GM12801 (cell line): Measurements from ENCODE around the gene RPL22.

ENCODE experiments used
- TF ChIP-seq, protein P1 (sequence below): IDR thresholded peaks from one replicate; pipeline ENCODE4 v1.5.1; 2011; ENCODE audit warnings: control low read depth; ENCODE audit not compliant: insufficient read length; ENCODE audit errors: extremely low read depth

Gene RPL22

DNA sequence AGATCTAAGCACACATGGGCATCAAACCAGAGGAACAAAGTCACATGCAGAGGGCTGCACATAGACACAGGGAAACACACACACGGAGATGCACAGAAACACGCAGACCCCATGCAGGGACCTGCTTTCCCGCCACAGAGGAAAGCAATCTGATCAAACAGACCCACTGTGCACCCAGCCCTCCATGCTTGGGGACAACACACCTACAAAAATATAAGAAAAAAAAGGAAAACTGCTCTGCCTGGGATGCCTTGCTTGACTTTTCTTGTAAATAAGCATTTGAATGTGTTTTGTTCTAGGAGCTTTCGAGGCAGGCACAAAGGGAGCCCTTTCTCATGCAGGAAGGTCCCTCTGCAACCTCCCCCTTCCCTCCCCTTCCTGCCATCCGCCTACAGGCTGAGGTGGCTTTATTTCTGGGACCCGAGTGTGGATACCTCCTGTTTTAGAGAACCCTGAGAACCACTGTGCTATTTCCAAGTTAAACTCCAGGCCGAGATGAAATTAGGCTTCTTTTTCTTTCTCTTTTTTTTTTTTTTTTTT lies 39.9 kb upstream of the RPL22 start:
- TF ChIP-seq, protein P1, sequence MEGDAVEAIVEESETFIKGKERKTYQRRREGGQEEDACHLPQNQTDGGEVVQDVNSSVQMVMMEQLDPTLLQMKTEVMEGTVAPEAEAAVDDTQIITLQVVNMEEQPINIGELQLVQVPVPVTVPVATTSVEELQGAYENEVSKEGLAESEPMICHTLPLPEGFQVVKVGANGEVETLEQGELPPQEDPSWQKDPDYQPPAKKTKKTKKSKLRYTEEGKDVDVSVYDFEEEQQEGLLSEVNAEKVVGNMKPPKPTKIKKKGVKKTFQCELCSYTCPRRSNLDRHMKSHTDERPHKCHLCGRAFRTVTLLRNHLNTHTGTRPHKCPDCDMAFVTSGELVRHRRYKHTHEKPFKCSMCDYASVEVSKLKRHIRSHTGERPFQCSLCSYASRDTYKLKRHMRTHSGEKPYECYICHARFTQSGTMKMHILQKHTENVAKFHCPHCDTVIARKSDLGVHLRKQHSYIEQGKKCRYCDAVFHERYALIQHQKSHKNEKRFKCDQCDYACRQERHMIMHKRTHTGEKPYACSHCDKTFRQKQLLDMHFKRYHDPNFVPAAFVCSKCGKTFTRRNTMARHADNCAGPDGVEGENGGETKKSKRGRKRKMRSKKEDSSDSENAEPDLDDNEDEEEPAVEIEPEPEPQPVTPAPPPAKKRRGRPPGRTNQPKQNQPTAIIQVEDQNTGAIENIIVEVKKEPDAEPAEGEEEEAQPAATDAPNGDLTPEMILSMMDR = no peak

DNA sequence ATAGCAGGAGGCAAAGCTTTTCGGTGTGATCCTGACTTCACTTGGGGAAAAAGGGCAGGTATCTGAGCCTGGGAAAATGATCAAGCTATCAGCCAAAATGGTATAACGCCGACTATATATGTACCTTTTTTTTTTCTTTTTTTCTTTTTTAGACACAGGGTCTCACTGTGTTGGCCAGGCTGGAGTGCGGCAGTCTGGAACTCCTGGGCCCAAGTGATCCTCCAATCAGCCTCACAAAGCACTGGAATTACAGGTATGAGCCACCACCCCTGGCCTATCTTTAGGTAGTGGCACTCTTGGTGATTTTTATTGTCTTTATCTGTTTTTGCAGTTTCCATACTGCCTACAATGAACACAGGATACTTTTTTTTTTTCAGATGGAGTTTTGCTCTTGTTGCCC lies 37.7 kb upstream of the RPL22 start:
- TF ChIP-seq, protein P1 = no peak

DNA sequence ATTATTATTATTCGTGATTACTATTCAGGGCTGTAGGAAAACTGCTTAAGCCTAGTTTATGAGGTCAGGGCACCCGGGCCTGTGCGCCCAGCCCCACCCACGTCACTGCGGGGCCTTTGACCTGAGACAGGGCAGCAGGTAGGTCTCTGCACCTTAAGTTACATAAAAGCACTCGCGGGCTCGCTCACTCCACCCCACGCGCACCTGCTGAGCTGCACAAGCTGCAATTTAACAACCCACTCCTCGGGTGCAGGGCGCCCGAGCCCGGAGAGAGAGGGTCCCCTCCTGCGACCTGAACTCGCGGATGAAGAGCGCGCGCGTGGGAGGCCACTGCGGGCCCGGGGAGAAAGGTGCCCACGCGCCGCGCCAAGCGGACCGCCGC lies 35.9 kb upstream of the RPL22 start:
- TF ChIP-seq, protein P1 = no peak

GRCh38 chr1:6234502-6235295 lies 35.3 kb upstream of the RPL22 start:
- TF ChIP-seq, protein P1 = no peak

DNA sequence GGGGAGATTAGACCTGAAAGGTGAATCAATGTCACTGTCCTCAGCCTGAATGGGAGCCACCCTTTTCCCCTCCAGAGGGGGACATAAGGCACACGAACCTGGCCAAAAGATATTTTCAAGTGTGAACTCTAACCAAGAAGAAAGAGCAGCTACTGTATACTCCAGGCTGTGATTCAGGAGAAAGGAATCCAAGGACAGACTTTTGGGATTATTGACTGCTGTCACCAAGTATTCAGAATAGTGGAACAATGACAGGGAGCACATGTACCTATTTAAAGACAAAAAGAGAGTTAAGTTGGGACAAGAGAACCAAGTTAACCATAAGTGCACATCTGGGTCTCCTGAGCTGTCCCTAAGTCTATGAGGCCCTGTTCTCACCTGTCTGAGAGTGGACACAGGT lies 34.0 kb upstream of the RPL22 start:
- TF ChIP-seq, protein P1 = no peak

DNA sequence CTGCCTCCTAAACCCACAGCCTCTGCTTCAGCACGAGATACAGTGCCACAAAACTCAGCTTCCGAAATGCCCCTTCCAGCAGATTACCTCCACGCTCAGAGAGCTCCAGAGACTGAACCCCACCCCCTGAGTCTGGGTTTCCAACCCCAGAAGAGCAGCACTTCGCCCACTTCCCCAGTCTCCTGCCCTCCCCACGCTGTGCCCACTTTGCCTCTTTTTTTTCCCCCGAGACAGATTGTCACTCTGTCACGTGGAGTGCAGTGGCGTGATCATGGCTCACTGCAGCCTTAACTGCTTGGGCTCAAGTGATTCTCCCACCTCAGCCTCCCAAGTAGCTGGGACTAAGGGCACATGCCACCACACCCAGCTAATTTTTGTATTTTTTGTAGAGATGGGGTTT lies 26.3 kb upstream of the RPL22 start:
- TF ChIP-seq, protein P1 = no peak

- TF ChIP-seq, protein P1 = no peak
These were observed 25.3 kb upstream of the RPL22 start for GRCh38 chr1:6224718-6225117.
